K562 (cell line): ENCODE data around the gene NPAS2. TPM values are rescaled to one million over a fixed set of nuclear protein-coding genes. Genes with fewer than 3 reads are reported as not detected.

Experiments used
- ADNP ChIP-seq: fragments of 200-800 bp; sonication (Bioruptor generic); IDR thresholded peaks from 2 replicates; pipeline ENCODE4 v1.6.1; 2016; ENCODE audit warnings: missing genetic modification characterization, missing compliant biosample characterization
- ARID1B ChIP-seq: fragments of 450-650 bp; IDR thresholded peaks from 2 replicates; pipeline ENCODE4 v1.6.1; 2016; ENCODE audit warnings: antibody characterized with exemption, mild to moderate bottlenecking, inconsistent platforms
- ATF7 ChIP-seq: fragments of 450-650 bp; IDR thresholded peaks from 2 replicates; pipeline ENCODE4 v1.7.1; 2014; ENCODE audit warnings: mild to moderate bottlenecking, moderate library complexity
- CCNT2 ChIP-seq: IDR thresholded peaks from 2 replicates; pipeline ENCODE4 v1.6.1; 2011; ENCODE audit warnings: borderline replicate concordance, low read depth, mild to moderate bottlenecking, moderate library complexity, mixed read lengths, low read length; ENCODE audit not compliant: insufficient read length; ENCODE audit errors: extremely low read depth
- CREM ChIP-seq: IDR thresholded peaks from 2 replicates; pipeline ENCODE4 v1.6.1; 2014; ENCODE audit warnings: antibody characterized with exemption, low read depth
- FOSL1 ChIP-seq: fragments of 200-800 bp; sonication (Bioruptor generic); conservative IDR thresholded peaks from 2 replicates; pipeline ENCODE4 v1.6.1; 2016; ENCODE audit warnings: missing genetic modification characterization, missing compliant biosample characterization
- HDAC2 ChIP-seq: fragments of 450-650 bp; IDR thresholded peaks from 2 replicates; pipeline ENCODE4 v1.6.1; 2016; ENCODE audit warnings: mild to moderate bottlenecking
- HMBOX1 ChIP-seq: sonication (generic); IDR thresholded peaks from 2 replicates; pipeline ENCODE4 v1.6.1; 2016
- JUN ChIP-seq, 2 experiments: sonication (generic) in 1 of 2; formaldehyde crosslinking in 1 of 2; IDR thresholded peaks; 2 replicates each; pipeline versions ENCODE4 v1.6.1 to v1.8.0; 2012 to 2022; ENCODE audit warnings: borderline replicate concordance in 2 of 2, mild to moderate bottlenecking in 2 of 2, improper control_type of control experiment in 1 of 2, low read depth in 1 of 2, low read length in 1 of 2, missing genetic modification reagents in 1 of 2
- MAFK ChIP-seq: IDR thresholded peaks from 2 replicates; pipeline ENCODE4 v1.6.1; 2011; ENCODE audit warnings: low read length, improper control_type of control experiment
- MTA2 ChIP-seq: fragments of 450-650 bp; IDR thresholded peaks from 2 replicates; pipeline ENCODE4 v1.6.1; 2016; ENCODE audit warnings: low read depth
- NR2C1 ChIP-seq, 2 experiments: fragments of 450-650 bp; IDR thresholded peaks; 2 replicates each; pipeline ENCODE4 v1.6.1; 2017; ENCODE audit warnings: mild to moderate bottlenecking in 2 of 2, antibody characterized with exemption in 1 of 2, inconsistent platforms in 1 of 2, missing compliant biosample characterization in 1 of 2, missing genetic modification characterization in 1 of 2
- NR2C2 ChIP-seq, 2 experiments: fragments of 200-800 bp in 1 of 2; sonication (Bioruptor generic) in 1 of 2; sonication (generic) in 1 of 2; formaldehyde crosslinking in 1 of 2; IDR thresholded peaks; 2 replicates each; pipeline versions ENCODE4 v1.6.1 to v1.8.0; 2016 to 2022; ENCODE audit warnings: mild to moderate bottlenecking in 1 of 2, missing compliant biosample characterization in 1 of 2, missing genetic modification characterization in 1 of 2, missing genetic modification reagents in 1 of 2
- SMARCA4 ChIP-seq: fragments of 450-650 bp; IDR thresholded peaks from 2 replicates; pipeline ENCODE4 v1.6.1; 2016
- SOX6 ChIP-seq: fragments of 450-650 bp; IDR thresholded peaks from 2 replicates; pipeline ENCODE4 v1.6.1; 2014; ENCODE audit warnings: mild to moderate bottlenecking
- polyA plus RNA-seq, 8 experiments: library from polyadenylated mRNA; depleted of rRNA in 4 of 8; stranded (reverse) in 5 of 8; unstranded in 3 of 8; fragments of >200 nt; fragmentation: Nextera tagmentation in 2 of 8; fragmentation: Illumina TruSeq in 1 of 8; extraction: Ambion mirVana in 2 of 8; extraction: Trizol in 1 of 8; gene quantifications; 2 replicates each; pipeline versions ENCODE4 v1.2.1 to v1.2.3, GENCODE V29; 2011 to 2014; ENCODE audit warnings: inconsistent platforms in 1 of 8, missing spikeins in 1 of 8
- total RNA-seq, 7 experiments: library from RNA; depleted of rRNA in 6 of 7; stranded (reverse); fragments of >200 nt in 6 of 7; fragmentation: Illumina TruSeq in 2 of 7; extraction: Trizol in 2 of 7; gene quantifications; 2 replicates each; pipeline versions ENCODE4 v1.2.1 to v1.2.3, GENCODE V29; 2011 to 2021; ENCODE audit warnings: low replicate concordance in 1 of 7
- TF ChIP-seq, protein P1 (sequence below): fragments of 450-650 bp; IDR thresholded peaks from 2 replicates; pipeline ENCODE4 v1.6.1; 2017; ENCODE audit warnings: antibody characterized with exemption, mild to moderate bottlenecking
- TF ChIP-seq, protein P2 (sequence below): fragments of 450-650 bp; formaldehyde crosslinking; IDR thresholded peaks from 2 replicates; pipeline ENCODE4 v1.4.0; 2022; ENCODE audit warnings: mild to moderate bottlenecking, moderate library complexity
- TF ChIP-seq, protein P3 (sequence below): fragments of 450-650 bp; IDR thresholded peaks from 2 replicates; pipeline ENCODE4 v1.6.1; 2016

Gene NPAS2
- total and polyA plus RNA-seq, 9 of the 15 experiments (the other 6 are each of a cell fraction or from before 2014, with no cell fraction given), result 0.06 to 0.29 (median 0.07) TPM; not detected in 5

DNA sequence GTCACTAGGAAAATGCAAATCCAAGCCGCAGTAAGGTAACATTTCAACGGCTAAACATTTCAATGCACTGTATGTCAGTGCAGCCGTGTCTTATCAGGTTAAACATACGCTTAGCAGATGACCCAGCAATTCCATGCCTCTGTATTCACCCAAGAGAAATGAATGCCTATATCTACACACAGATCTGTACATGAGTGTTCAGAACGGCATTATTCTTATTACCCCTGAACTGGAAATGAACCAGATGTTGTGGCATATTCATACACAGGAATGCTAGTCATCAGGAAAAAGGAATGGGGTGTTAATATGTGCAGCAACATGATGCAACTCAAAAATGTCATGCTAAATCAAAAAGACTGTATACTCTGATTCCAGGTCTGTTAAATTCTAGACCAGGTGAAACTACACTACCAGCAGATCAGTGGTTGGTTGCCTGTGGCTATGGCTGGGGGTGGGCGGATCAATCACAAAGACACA, 101.8 kb downstream of the NPAS2 start (continued):
- peak; percentile 89 for TF ChIP-seq MAFK
- TF ChIP-seq, protein P1, sequence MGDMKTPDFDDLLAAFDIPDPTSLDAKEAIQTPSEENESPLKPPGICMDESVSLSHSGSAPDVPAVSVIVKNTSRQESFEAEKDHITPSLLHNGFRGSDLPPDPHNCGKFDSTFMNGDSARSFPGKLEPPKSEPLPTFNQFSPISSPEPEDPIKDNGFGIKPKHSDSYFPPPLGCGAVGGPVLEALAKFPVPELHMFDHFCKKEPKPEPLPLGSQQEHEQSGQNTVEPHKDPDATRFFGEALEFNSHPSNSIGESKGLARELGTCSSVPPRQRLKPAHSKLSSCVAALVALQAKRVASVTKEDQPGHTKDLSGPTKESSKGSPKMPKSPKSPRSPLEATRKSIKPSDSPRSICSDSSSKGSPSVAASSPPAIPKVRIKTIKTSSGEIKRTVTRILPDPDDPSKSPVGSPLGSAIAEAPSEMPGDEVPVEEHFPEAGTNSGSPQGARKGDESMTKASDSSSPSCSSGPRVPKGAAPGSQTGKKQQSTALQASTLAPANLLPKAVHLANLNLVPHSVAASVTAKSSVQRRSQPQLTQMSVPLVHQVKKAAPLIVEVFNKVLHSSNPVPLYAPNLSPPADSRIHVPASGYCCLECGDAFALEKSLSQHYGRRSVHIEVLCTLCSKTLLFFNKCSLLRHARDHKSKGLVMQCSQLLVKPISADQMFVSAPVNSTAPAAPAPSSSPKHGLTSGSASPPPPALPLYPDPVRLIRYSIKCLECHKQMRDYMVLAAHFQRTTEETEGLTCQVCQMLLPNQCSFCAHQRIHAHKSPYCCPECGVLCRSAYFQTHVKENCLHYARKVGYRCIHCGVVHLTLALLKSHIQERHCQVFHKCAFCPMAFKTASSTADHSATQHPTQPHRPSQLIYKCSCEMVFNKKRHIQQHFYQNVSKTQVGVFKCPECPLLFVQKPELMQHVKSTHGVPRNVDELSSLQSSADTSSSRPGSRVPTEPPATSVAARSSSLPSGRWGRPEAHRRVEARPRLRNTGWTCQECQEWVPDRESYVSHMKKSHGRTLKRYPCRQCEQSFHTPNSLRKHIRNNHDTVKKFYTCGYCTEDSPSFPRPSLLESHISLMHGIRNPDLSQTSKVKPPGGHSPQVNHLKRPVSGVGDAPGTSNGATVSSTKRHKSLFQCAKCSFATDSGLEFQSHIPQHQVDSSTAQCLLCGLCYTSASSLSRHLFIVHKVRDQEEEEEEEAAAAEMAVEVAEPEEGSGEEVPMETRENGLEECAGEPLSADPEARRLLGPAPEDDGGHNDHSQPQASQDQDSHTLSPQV, result peak; percentile 43; the same call in 1 of the 2 replicates
- peak; percentile 65 for TF ChIP-seq CCNT2
- no peak; the same call in 1 of the 2 replicates for TF ChIP-seq NR2C1 (IDR thresholded peaks at IDR 0.05)
- TF ChIP-seq NR2C1 (tag; IDR thresholded peaks at IDR 0.05), result peak; percentile 71
- TF ChIP-seq, protein P2, sequence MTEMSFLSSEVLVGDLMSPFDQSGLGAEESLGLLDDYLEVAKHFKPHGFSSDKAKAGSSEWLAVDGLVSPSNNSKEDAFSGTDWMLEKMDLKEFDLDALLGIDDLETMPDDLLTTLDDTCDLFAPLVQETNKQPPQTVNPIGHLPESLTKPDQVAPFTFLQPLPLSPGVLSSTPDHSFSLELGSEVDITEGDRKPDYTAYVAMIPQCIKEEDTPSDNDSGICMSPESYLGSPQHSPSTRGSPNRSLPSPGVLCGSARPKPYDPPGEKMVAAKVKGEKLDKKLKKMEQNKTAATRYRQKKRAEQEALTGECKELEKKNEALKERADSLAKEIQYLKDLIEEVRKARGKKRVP (CRISPR knock-in tag), result peak; percentile 34; the same call in 1 of the 2 replicates
- TF ChIP-seq ARID1B, result peak; percentile 95
- TF ChIP-seq HDAC2, result 0 out of 2 replicates have a peak, but pooled peaks have one; percentile 53
- no peak for TF ChIP-seq NR2C2 (CRISPR knock-in tag; IDR thresholded peaks at IDR 0.05)
- TF ChIP-seq NR2C2 (tag; IDR thresholded peaks at IDR 0.05), result peak; percentile 78
- peak; percentile 80 for TF ChIP-seq SOX6
- TF ChIP-seq MTA2, result peak; percentile 74
- TF ChIP-seq, protein P3, sequence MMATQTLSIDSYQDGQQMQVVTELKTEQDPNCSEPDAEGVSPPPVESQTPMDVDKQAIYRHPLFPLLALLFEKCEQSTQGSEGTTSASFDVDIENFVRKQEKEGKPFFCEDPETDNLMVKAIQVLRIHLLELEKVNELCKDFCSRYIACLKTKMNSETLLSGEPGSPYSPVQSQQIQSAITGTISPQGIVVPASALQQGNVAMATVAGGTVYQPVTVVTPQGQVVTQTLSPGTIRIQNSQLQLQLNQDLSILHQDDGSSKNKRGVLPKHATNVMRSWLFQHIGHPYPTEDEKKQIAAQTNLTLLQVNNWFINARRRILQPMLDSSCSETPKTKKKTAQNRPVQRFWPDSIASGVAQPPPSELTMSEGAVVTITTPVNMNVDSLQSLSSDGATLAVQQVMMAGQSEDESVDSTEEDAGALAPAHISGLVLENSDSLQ, result peak; percentile 48; the same call in 1 of the 2 replicates
- peak; percentile 82 for TF ChIP-seq FOSL1 (tag)
- peak; percentile 93 for TF ChIP-seq HMBOX1
- 0 out of 2 replicates have a peak, but pooled peaks have one; percentile 54 for TF ChIP-seq ADNP (tag)
- TF ChIP-seq CREM, result peak; percentile 46
- peak; percentile 59 for TF ChIP-seq ATF7
- TF ChIP-seq JUN (IDR thresholded peaks at IDR 0.05; ENCODE audit: borderline replicate concordance, low read depth, low read length), result peak; percentile 51; the same call in 1 of the 2 replicates
- TF ChIP-seq JUN (CRISPR knock-in tag; IDR thresholded peaks at IDR 0.05; ENCODE audit: borderline replicate concordance), result no peak
- TF ChIP-seq SMARCA4, result peak; percentile 94
